ENCODE results near the gene FLVCR2.
A peak's percentile ranks its signal among the peaks of the same experiment; 100 is the strongest.

The FLVCR2 gene, protein sequence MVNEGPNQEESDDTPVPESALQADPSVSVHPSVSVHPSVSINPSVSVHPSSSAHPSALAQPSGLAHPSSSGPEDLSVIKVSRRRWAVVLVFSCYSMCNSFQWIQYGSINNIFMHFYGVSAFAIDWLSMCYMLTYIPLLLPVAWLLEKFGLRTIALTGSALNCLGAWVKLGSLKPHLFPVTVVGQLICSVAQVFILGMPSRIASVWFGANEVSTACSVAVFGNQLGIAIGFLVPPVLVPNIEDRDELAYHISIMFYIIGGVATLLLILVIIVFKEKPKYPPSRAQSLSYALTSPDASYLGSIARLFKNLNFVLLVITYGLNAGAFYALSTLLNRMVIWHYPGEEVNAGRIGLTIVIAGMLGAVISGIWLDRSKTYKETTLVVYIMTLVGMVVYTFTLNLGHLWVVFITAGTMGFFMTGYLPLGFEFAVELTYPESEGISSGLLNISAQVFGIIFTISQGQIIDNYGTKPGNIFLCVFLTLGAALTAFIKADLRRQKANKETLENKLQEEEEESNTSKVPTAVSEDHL

DNA sequence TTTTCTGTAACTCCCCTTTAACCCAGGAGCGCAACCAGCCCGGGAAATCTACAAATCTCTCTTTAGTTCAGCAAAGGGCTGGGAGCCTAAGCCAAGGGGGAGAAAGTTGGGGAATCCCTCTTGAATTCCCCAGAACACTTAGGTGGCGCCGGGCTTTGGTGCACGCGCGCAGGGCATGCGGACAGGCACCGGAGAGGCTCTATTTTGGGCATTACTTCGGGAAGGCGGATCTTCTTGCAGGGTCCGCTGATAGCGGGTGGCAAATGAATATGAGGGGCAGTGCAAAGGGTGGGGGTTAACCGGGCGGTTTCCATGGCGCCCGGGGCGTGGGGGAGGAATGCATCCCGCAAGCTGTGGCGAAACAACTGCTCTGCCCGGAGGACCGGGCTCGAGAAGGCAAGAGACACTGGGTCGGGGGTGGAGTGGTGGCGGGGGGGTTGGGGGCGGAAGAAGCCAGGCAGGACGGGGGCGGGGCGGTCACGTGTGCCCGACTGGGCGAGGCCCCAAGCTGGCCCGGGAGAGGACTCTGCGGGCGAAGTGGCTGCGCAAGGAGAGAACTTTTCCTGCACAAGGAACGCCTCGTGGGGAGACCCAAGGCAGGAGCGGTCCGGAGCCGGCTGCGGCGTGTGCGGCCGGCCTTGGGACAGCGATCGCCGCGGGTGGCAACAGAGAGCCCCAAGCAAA lies at the start of gene FLVCR2:
TSS of gene FLVCR2 (plus strand) at position 519 of the 684 bp plus-strand sequence. CDS start 353 bp downstream, outside the sequence.
- TF ChIP-seq, protein P1, sequence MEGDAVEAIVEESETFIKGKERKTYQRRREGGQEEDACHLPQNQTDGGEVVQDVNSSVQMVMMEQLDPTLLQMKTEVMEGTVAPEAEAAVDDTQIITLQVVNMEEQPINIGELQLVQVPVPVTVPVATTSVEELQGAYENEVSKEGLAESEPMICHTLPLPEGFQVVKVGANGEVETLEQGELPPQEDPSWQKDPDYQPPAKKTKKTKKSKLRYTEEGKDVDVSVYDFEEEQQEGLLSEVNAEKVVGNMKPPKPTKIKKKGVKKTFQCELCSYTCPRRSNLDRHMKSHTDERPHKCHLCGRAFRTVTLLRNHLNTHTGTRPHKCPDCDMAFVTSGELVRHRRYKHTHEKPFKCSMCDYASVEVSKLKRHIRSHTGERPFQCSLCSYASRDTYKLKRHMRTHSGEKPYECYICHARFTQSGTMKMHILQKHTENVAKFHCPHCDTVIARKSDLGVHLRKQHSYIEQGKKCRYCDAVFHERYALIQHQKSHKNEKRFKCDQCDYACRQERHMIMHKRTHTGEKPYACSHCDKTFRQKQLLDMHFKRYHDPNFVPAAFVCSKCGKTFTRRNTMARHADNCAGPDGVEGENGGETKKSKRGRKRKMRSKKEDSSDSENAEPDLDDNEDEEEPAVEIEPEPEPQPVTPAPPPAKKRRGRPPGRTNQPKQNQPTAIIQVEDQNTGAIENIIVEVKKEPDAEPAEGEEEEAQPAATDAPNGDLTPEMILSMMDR (conservative IDR thresholded peaks at IDR 0.05; ENCODE audit: low read depth, low read length) = no peak
- peak; percentile 87 for DNase-seq (ENCODE audit: low read depth)

DNA sequence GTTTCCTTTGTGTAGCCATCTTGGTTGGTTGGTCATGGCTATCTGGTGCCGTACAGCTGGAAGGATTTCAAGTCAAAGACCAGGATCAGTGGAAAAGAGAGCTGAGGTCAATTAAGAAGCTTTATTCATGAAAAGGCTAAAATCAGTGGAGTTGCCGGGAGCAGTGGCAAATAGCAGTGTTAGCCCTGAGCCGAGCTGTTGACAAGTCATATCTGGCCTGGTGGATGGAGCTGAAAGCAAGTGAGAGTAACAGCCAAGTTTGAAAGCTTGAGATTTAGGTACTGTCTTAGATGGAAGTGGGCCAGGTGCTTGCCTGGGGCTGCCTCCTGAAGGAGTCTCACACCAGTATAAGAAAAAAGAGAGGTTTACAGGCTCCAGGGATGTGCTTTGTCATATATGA lies 47.2 kb upstream of the FLVCR2 start:
- no peak overlapping the region for H3K4me3 ChIP-seq (ENCODE audit: low read depth, low read length)
- TF ChIP-seq, protein P1 (conservative IDR thresholded peaks at IDR 0.05; ENCODE audit: low read depth, low read length) = no peak
- peak; percentile 30 for DNase-seq (ENCODE audit: low read depth)

More for the DNA sequence above, at the start of gene FLVCR2:
- peak within 1 kb of the TSS; percentile 83 for H3K4me3 ChIP-seq (ENCODE audit: low read depth, low read length)

DNA sequence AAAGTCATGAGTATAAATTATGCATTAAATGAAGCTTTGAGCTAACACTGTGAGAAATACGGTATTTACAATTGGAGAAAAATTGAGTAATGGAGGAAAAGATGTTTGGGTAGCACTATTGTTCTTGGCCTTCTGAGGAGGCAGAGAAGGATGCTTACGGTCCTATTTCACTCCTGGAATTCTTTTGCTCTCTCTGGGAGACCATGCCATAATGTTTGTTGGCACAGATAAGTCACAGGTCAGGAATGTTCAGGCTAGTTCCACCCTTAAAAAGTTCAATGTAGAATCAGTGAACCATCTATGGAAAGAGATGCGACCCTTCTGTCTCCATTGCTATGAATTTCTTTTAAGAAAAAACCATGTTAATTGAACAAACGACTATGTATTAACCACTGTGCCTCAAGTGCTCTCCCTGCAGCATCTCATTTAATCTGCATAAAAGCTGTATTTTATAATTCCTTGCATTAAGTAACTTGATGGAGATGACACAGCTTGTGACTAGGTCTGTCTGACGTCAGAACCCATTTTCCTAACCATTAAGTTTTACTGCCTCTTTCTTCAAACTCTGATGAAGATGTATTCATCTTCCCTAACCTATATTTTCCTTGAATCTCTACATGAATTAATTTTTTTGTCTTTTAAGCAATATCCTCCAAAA lies 46.6 kb upstream of the FLVCR2 start:
- no peak for DNase-seq (ENCODE audit: low read depth)
- TF ChIP-seq, protein P1 (conservative IDR thresholded peaks at IDR 0.05; ENCODE audit: low read depth, low read length) = no peak
- no peak overlapping the region for H3K4me3 ChIP-seq (ENCODE audit: low read depth, low read length)

DNA sequence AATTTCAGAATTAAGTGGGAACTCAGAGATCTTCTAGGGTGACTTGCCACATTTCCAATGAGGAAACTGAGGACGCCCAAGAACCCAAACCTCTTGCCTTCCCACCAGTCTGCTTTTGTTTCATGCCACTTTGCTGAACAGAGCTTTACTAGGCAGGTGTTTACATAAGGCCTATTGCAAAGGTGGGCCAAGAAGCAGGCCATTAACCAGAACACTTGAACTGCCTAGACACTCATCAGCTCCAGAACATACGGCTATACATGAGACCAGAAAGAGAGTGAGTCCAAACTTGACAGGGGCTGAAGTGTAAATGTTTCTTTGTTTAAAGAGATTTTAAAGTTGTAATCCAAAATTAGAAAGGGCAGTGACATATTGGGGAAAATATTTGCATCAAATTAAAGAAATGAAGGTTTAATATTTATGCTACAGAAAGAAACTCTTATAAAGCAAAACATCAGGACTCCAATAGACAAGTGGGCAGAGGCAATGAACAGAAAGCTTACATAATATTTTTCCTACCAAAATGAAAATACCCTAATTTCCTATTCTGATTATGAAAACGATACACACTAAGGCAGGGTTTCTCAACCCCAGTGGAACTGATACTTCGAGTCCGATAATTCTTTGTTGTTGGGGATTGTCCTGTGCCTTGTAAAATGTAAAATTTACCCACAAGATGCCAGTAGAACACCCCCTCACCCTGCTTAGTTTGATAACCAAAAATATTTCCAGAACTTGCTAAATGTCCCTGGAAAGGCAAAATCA lies 44.4 kb upstream of the FLVCR2 start:
- TF ChIP-seq, protein P1 (conservative IDR thresholded peaks at IDR 0.05; ENCODE audit: low read depth, low read length) = no peak
- DNase-seq (ENCODE audit: low read depth) = no peak
- H3K4me3 ChIP-seq (ENCODE audit: low read depth, low read length) = no peak overlapping the region

DNA sequence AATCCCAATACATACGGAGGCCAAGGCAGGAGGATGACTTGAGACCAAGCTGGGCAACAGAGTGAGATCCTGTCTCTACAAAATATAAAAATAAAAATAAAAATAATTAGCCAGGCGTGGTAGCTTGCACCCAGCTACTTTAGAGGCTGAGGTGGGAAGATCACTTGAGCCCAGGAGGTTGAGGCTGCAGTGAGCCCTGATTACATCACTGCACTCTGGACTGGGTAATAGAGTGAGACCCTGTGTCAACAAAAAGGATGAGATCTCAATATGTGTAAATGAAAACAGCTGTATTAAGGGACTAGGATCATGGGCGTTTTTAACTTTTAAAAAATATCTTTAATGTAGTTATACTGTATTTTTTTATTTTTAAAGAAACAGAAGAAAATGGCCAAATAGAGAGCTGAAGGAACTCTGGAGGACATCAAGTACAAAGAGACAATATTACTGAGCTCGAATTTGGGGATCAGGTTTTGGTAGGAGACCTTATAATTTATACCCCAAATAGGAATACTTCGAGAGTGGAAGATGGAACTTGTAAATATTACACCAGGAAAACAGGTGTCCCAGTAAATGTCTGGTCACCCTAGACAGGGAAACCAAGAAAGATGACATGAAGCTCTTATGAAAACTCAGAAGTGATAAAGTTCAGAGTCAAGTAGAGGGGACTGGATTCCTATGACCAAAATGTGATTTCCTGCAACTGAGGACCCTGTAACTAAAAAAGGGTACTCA lies 43.1 kb upstream of the FLVCR2 start:
- H3K4me3 ChIP-seq (ENCODE audit: low read depth, low read length) = no peak overlapping the region
- DNase-seq (ENCODE audit: low read depth) = no peak
- TF ChIP-seq, protein P1 (conservative IDR thresholded peaks at IDR 0.05; ENCODE audit: low read depth, low read length) = no peak

DNA sequence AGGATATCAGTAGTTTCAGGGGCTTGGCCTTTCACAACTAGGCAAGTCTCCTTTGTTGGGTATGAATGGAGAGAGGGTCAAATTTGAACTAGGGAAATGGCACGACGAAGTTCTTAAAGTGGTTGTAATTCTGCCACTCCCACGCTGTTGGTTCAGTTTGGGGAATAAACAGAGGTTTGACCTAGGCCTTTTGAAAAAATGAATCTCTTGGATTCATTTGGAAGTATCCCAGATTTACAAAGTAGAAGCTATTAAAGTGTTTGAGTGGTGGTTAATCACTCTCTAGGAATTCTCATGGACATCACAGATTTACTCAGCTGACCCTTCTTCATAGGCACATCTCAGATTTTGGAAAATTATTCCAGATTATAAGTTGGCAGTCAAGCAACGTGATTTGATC lies 41.3 kb upstream of the FLVCR2 start:
- no peak for DNase-seq (ENCODE audit: low read depth)

More for the DNA sequence above, 41.3 kb upstream of the FLVCR2 start:
- no peak overlapping the region for H3K4me3 ChIP-seq (ENCODE audit: low read depth, low read length)
- TF ChIP-seq, protein P1 (conservative IDR thresholded peaks at IDR 0.05; ENCODE audit: low read depth, low read length) = no peak
